IgD-negative memory B cell (primary cell): ENCODE measurements around the gene FGD6. TPM values are rescaled to one million over a fixed set of nuclear protein-coding genes. Genes with fewer than 3 reads are reported as not detected.
A peak's percentile ranks its signal among the peaks of the same experiment; 100 is the strongest.

Source experiments
- H3K27ac Mint-ChIP-seq, 3 donors: one replicate each; pipeline ENCODE4 v1.8.0; 2020 to 2022; ENCODE audit warnings: mild to moderate bottlenecking in 3 of 3, mixed read lengths in 3 of 3, moderate library complexity in 1 of 3
- H3K27me3 Mint-ChIP-seq: one replicate; pipeline ENCODE4 v1.8.0; 2021; ENCODE audit warnings: mixed read lengths
- H3K36me3 Mint-ChIP-seq: one replicate; pipeline ENCODE4 v1.8.0; 2020; ENCODE audit warnings: mild to moderate bottlenecking, mixed read lengths
- H3K4me1 Mint-ChIP-seq, 3 donors: one replicate each; pipeline ENCODE4 v1.8.0; 2020 to 2022; ENCODE audit warnings: mixed read lengths in 3 of 3, mild to moderate bottlenecking in 1 of 3
- H3K4me3 Mint-ChIP-seq, 4 donors: one replicate each; pipeline ENCODE4 v1.8.0; 2020 to 2022; ENCODE audit warnings: mild to moderate bottlenecking in 4 of 4, mixed read lengths in 4 of 4, moderate library complexity in 3 of 4
- H3K9me3 Mint-ChIP-seq, 3 donors: one replicate each; pipeline ENCODE4 v1.8.0; 2020 to 2021; ENCODE audit warnings: mixed read lengths in 3 of 3, mild to moderate bottlenecking in 1 of 3
- polyA plus RNA-seq: library from polyadenylated mRNA; unstranded; fragments of 300-500 nt; fragmentation: Illumina TruSeq; gene quantifications from one replicate; pipeline ENCODE4 v1.2.3, GENCODE V29; 2021

The FGD6 gene
- polyA plus RNA-seq, 1 donor from 2014 or later = 5.0 TPM

- H3K9me3 Mint-ChIP-seq = no peaks in the 10 kb centered on the region
- H3K27ac Mint-ChIP-seq = no peak overlapping the region
- H3K4me3 Mint-ChIP-seq = peak overlapping the region in 1 of 4 donors; percentile 58
- peaks cover 15 to 33% (median 25%) of the 10 kb centered on the region in 3 donors for H3K4me1 Mint-ChIP-seq
- peaks cover 9% of the 10 kb centered on the region for H3K36me3 Mint-ChIP-seq
- no peaks in the 10 kb centered on the region for H3K27me3 Mint-ChIP-seq
Measured at GRCh38 chr12:95224202-95225170, 7.2 kb upstream of the FGD6 start.

DNA sequence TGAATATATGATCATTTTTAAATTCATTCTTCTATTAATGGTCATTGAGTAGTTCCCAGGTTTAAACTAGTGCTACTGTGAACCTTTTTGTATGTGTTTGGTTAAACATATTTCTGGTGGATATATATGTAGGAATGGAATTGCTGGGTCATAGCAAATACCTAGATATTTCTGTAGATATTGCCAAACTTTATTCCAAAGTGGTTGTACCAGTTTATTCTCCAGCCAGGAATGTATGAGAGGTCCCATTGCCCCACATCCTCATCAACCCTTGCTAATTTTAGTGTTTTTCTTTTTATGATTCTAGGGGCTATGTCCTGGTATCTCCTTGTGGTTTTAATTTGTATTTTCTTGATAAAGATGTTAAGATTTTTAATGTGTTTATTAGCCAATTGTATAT lies 3.5 kb upstream of the FGD6 start:
- H3K9me3 Mint-ChIP-seq = no peaks in the 10 kb centered on the region
- H3K27me3 Mint-ChIP-seq = no peaks in the 10 kb centered on the region
- peaks cover 6% of the 10 kb centered on the region for H3K36me3 Mint-ChIP-seq
- peak overlapping the region in 1 of 3 donors; percentile 27 for H3K27ac Mint-ChIP-seq
- H3K4me3 Mint-ChIP-seq = peak overlapping the region in 2 of 4 donors; percentile 56 to 65
- peaks cover 22 to 27% (median 25%) of the 10 kb centered on the region in 3 donors for H3K4me1 Mint-ChIP-seq

GRCh38 chr12:95220190-95220589 lies 2.9 kb upstream of the FGD6 start:
- no peak overlapping the region for H3K27ac Mint-ChIP-seq
- H3K4me3 Mint-ChIP-seq = peak overlapping the region in 3 of 4 donors; percentile 21 to 99 (median 90)
- H3K36me3 Mint-ChIP-seq = peaks cover 6% of the 10 kb centered on the region
- H3K27me3 Mint-ChIP-seq = no peaks in the 10 kb centered on the region
- peaks cover 22 to 29% (median 28%) of the 10 kb centered on the region in 3 donors for H3K4me1 Mint-ChIP-seq
- H3K9me3 Mint-ChIP-seq = no peaks in the 10 kb centered on the region

GRCh38 chr12:95218150-95219133 lies 1.2 kb upstream of the FGD6 start:
- Mint-ChIP-seq H3K9me3 (no peaks in the 10 kb centered on the region), H3K4me1 (peaks cover 17 to 27% (median 25%) of the 10 kb centered on the region in 3 donors), H3K4me3 (peak overlapping the region; percentile 90 to 99 (median 99)), H3K27ac (peak overlapping the region; percentile 78 to 99 (median 94)), H3K36me3 (peaks cover 2% of the 10 kb centered on the region), H3K27me3 (no peaks in the 10 kb centered on the region)

- H3K4me1 Mint-ChIP-seq = peaks cover 13 to 24% (median 20%) of the 10 kb centered on the region in 3 donors
- peaks cover 2% of the 10 kb centered on the region for H3K36me3 Mint-ChIP-seq
- no peaks in the 10 kb centered on the region for H3K27me3 Mint-ChIP-seq
- H3K4me3 Mint-ChIP-seq = peak overlapping the region; percentile 90 to 99 (median 99)
- no peaks in the 10 kb centered on the region for H3K9me3 Mint-ChIP-seq
- peak overlapping the region; percentile 78 to 99 (median 94) for H3K27ac Mint-ChIP-seq
Measured at GRCh38 chr12:95216711-95217376, 423 bp downstream of the FGD6 start.

GRCh38 chr12:95215949-95216348 lies 1.3 kb downstream of the FGD6 start:
- peak overlapping the region in 2 of 3 donors; percentile 78 to 94 for H3K27ac Mint-ChIP-seq
- peak overlapping the region; percentile 90 to 99 (median 99) for H3K4me3 Mint-ChIP-seq
- H3K9me3 Mint-ChIP-seq = no peaks in the 10 kb centered on the region
- peaks cover 14 to 24% (median 18%) of the 10 kb centered on the region in 3 donors for H3K4me1 Mint-ChIP-seq
- peaks cover 2% of the 10 kb centered on the region for H3K36me3 Mint-ChIP-seq
- no peaks in the 10 kb centered on the region for H3K27me3 Mint-ChIP-seq

DNA sequence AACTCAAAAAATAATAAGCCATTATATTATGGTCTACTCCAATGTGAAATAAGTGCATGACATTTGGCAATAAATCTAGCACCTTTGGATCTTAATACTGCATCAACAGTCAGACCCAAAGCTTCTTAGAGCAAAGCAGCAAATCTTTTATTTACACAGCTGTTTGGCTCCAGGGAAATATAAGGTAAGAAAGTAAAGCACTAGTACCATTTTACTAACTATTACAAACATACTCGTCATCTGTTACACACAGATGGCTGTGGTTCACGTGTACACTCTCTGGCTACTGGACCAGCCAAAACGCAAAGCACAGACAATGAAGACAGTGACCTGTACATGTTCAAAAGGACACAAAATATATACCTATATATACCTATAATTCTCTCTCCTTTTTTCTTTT lies 2.8 kb downstream of the FGD6 start:
- H3K27ac Mint-ChIP-seq = peak overlapping the region in 1 of 3 donors; percentile 42
- H3K4me3 Mint-ChIP-seq = peak overlapping the region in 3 of 4 donors; percentile 26 to 70 (median 29)
- peaks cover 15 to 28% (median 27%) of the 10 kb centered on the region in 3 donors for H3K4me1 Mint-ChIP-seq
- peaks cover 2% of the 10 kb centered on the region for H3K36me3 Mint-ChIP-seq
- no peaks in the 10 kb centered on the region for H3K9me3 Mint-ChIP-seq
- no peaks in the 10 kb centered on the region for H3K27me3 Mint-ChIP-seq

- Mint-ChIP-seq H3K4me3 (peak overlapping the region in 3 of 4 donors; percentile 10 to 76 (median 25)), H3K9me3 (no peaks in the 10 kb centered on the region), H3K27ac (no peak overlapping the region), H3K27me3 (no peaks in the 10 kb centered on the region), H3K4me1 (peaks cover 20 to 32% (median 29%) of the 10 kb centered on the region in 3 donors), H3K36me3 (peaks cover 2% of the 10 kb centered on the region)
Measured at GRCh38 chr12:95213928-95214327, 3.3 kb downstream of the FGD6 start.

DNA sequence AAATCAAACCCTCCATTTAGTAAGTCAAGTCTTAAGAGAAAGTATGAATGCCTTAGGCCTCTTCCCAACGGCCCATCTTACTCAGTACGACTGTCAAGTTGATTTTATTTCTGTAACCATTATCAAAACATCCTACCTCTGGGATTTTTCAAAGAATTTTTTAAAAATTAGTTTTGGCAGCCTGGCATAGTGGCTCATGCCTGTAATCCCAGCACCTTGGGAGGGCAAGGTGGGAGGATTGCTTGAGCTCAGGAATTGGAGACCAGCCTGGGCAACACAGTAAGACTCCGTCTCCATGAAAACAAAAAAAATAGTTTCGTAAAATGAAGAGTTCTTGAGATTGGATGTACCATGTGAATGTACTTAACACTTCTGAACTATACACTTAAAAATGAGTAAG lies 4.1 kb downstream of the FGD6 start:
- H3K27ac Mint-ChIP-seq = peak overlapping the region in 1 of 3 donors; percentile 18
- H3K36me3 Mint-ChIP-seq = peaks cover 2% of the 10 kb centered on the region
- no peaks in the 10 kb centered on the region for H3K9me3 Mint-ChIP-seq
- peak overlapping the region in 2 of 4 donors; percentile 66 to 76 for H3K4me3 Mint-ChIP-seq
- no peaks in the 10 kb centered on the region for H3K27me3 Mint-ChIP-seq
- peaks cover 18 to 28% (median 26%) of the 10 kb centered on the region in 3 donors for H3K4me1 Mint-ChIP-seq

DNA sequence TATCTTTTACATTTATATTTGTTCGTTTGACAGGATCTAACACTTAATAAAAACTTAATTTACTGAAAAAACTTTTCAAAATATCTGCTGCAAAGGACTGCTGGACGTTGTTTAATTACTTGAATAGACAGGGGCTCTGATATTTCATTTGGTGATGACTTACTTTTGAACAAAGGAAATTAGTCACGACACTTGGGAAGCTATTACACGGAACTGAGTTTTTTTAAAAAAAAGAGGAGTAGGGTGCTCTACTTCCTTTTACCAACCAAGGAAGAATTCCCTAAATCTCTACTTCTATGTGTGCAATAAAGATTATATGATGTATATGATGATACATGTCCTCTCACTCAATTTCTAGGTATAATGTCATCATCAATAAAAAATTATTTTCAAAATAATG lies 4.7 kb downstream of the FGD6 start:
- H3K27ac Mint-ChIP-seq = no peak overlapping the region
- peaks cover 20 to 29% (median 27%) of the 10 kb centered on the region in 3 donors for H3K4me1 Mint-ChIP-seq
- peaks cover 2% of the 10 kb centered on the region for H3K36me3 Mint-ChIP-seq
- peak overlapping the region in 1 of 4 donors; percentile 76 for H3K4me3 Mint-ChIP-seq
- no peaks in the 10 kb centered on the region for H3K9me3 Mint-ChIP-seq
- no peaks in the 10 kb centered on the region for H3K27me3 Mint-ChIP-seq

DNA sequence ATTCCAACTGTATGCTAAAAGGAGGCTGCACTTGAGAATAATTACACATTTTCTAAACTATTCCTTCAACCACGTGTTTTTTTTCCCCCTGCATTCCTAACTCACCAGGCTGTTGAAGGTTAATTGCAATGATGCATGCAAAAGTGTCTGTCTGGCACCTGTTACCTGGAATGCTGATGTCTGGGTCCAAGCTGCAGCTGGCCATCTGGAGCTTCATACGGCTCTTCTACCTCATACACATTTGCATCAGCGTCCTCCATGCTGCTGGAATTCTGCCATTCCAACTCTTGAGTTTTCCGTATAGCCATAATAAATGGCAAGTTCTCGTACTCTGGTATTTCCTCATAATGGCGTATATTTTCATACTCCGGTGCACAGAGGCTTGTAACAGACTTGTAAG lies 8.6 kb downstream of the FGD6 start:
- no peak overlapping the region for H3K27ac Mint-ChIP-seq
- peak overlapping the region in 3 of 4 donors; percentile 7 to 61 (median 45) for H3K4me3 Mint-ChIP-seq
- H3K9me3 Mint-ChIP-seq = no peaks in the 10 kb centered on the region
- peaks cover 25 to 44% (median 28%) of the 10 kb centered on the region in 3 donors for H3K4me1 Mint-ChIP-seq
- no peaks in the 10 kb centered on the region for H3K27me3 Mint-ChIP-seq
- H3K36me3 Mint-ChIP-seq = no peaks in the 10 kb centered on the region

GRCh38 chr12:95207407-95207806 lies 9.9 kb downstream of the FGD6 start:
- Mint-ChIP-seq H3K36me3 (peaks cover 2% of the 10 kb centered on the region), H3K9me3 (no peaks in the 10 kb centered on the region), H3K27me3 (no peaks in the 10 kb centered on the region), H3K27ac (peak overlapping the region in 2 of 3 donors; percentile 42 to 44), H3K4me1 (peaks cover 33 to 54% (median 35%) of the 10 kb centered on the region in 3 donors), H3K4me3 (no peak overlapping the region)

GRCh38 chr12:95206916-95207315 lies 10.4 kb downstream of the FGD6 start:
- Mint-ChIP-seq H3K36me3 (peaks cover 2% of the 10 kb centered on the region), H3K27me3 (no peaks in the 10 kb centered on the region), H3K4me3 (no peak overlapping the region), H3K27ac (peak overlapping the region in 2 of 3 donors; percentile 42 to 44), H3K9me3 (no peaks in the 10 kb centered on the region), H3K4me1 (peaks cover 33 to 54% (median 35%) of the 10 kb centered on the region in 3 donors)

DNA sequence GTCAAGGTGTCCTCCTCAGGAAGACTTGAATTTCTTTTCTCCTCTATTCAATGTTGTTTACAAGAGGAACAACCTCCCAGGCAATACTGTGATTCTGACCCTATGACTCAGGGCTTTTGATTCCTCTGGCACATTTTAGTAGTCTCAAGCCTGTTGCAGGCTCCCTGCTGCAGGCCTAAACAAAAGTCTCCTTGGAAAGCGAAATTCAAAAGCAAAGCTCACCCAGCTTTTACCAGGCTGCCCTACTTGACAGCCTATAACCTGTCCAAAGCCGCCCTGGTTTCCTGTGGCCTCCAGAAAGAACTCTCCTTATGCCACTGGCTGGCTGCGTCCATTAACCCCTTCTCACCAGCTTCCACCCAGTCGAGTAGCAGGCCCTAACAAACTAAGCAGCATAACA lies 11.6 kb downstream of the FGD6 start:
- peaks cover 2% of the 10 kb centered on the region for H3K27me3 Mint-ChIP-seq
- peak overlapping the region; percentile 22 to 47 (median 34) for H3K27ac Mint-ChIP-seq
- peak overlapping the region in 3 of 4 donors; percentile 33 to 60 (median 34) for H3K4me3 Mint-ChIP-seq
- H3K9me3 Mint-ChIP-seq = no peaks in the 10 kb centered on the region
- H3K36me3 Mint-ChIP-seq = peaks cover 2% of the 10 kb centered on the region
- peaks cover 36 to 57% (median 41%) of the 10 kb centered on the region in 3 donors for H3K4me1 Mint-ChIP-seq
